ENCODE data around the gene SRCAP. TPM values are rescaled to one million over a fixed set of nuclear protein-coding genes. Genes with fewer than 3 reads are reported as not detected.
"Not testable (repeated sequence)": the region's sequence is repeated elsewhere in the genome, so short reads cannot be mapped to it uniquely, and the experiment has no call there.

The SRCAP gene
- polyA plus RNA-seq, 1 experiment = 4.4 TPM

GRCh38 chr16:30700491-30700890, 1.5 kb downstream of the SRCAP start:
- ChIA-PET POLR2A (no interaction called here), CTCF (no interaction called here)
- peaks cover 27% of the 10 kb centered on the region for H3K36me3 ChIP-seq (ENCODE audit: control insufficient read depth, insufficient read depth, low read length)
- no peaks in the 10 kb centered on the region for H3K27me3 ChIP-seq (ENCODE audit: control insufficient read depth, insufficient read depth, low read length)
- no peak for DNase-seq (ENCODE audit: low read depth)
- TF ChIP-seq, protein P1, sequence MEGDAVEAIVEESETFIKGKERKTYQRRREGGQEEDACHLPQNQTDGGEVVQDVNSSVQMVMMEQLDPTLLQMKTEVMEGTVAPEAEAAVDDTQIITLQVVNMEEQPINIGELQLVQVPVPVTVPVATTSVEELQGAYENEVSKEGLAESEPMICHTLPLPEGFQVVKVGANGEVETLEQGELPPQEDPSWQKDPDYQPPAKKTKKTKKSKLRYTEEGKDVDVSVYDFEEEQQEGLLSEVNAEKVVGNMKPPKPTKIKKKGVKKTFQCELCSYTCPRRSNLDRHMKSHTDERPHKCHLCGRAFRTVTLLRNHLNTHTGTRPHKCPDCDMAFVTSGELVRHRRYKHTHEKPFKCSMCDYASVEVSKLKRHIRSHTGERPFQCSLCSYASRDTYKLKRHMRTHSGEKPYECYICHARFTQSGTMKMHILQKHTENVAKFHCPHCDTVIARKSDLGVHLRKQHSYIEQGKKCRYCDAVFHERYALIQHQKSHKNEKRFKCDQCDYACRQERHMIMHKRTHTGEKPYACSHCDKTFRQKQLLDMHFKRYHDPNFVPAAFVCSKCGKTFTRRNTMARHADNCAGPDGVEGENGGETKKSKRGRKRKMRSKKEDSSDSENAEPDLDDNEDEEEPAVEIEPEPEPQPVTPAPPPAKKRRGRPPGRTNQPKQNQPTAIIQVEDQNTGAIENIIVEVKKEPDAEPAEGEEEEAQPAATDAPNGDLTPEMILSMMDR (IDR thresholded peaks at IDR 0.05; ENCODE audit: insufficient read depth, low read depth, low read length) = no peak
- H3K4me3 ChIP-seq (ENCODE audit: low read depth, low read length) = no peak overlapping the region

- H3K4me3 ChIP-seq (ENCODE audit: low read depth, low read length) = no peak overlapping the region
- DNase-seq (ENCODE audit: low read depth) = no peak
- ChIA-PET POLR2A (no interaction called here), CTCF (no interaction called here)
- H3K36me3 ChIP-seq (ENCODE audit: control insufficient read depth, insufficient read depth, low read length) = peaks cover 28% of the 10 kb centered on the region
- TF ChIP-seq, protein P1 (IDR thresholded peaks at IDR 0.05; ENCODE audit: insufficient read depth, low read depth, low read length) = no peak
- no peaks in the 10 kb centered on the region for H3K27me3 ChIP-seq (ENCODE audit: control insufficient read depth, insufficient read depth, low read length)
Measured at GRCh38 chr16:30700971-30701370, 2.0 kb downstream of the SRCAP start.

DNA sequence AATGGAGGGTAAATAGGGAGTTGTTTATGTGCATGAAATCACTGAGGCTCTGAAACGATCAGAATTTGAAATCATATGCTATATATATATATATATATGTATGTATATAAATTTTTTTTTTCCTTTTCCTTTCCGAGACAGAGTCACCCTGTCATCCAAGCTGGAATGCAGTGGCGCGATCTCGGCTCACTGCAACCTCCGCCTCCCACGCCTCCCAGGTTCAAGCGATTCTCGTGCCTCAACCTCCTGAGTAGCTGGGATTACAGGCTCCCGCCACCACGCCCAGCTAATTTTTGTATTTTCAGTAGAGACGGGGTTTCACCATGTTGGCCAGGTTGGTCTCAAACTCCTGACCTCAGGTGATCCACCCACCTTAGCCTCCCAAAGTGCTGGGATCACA, 4.1 kb downstream of the SRCAP start:
- CTCF ChIA-PET; DNase-seq (ENCODE audit: low read depth); H3K27me3 ChIP-seq (ENCODE audit: control insufficient read depth, insufficient read depth, low read length); H3K4me3 ChIP-seq (ENCODE audit: low read depth, low read length); POLR2A ChIA-PET: not testable (repeated sequence)
- H3K36me3 ChIP-seq (ENCODE audit: control insufficient read depth, insufficient read depth, low read length) = peaks cover 39% of the 10 kb centered on the region

GRCh38 chr16:30703971-30704370, 5.0 kb downstream of the SRCAP start:
- no peaks in the 10 kb centered on the region for H3K27me3 ChIP-seq (ENCODE audit: control insufficient read depth, insufficient read depth, low read length)
- H3K36me3 ChIP-seq (ENCODE audit: control insufficient read depth, insufficient read depth, low read length) = peaks cover 43% of the 10 kb centered on the region
- POLR2A ChIA-PET = no interaction called here
- H3K4me3 ChIP-seq (ENCODE audit: low read depth, low read length) = no peak overlapping the region
- TF ChIP-seq, protein P1 (IDR thresholded peaks at IDR 0.05; ENCODE audit: insufficient read depth, low read depth, low read length) = no peak
- no peak for DNase-seq (ENCODE audit: low read depth)
- CTCF ChIA-PET = no interaction called here

- ChIA-PET POLR2A (no interaction called here), CTCF (interaction anchor here (0.8 to 1.4 kb wide), 2 partner anchors 10 to 12 kb away, joined by 4 to 9 read pairs; no protein-coding TSS in a partner anchor)
- no peak for DNase-seq (ENCODE audit: low read depth)
- TF ChIP-seq, protein P1 (IDR thresholded peaks at IDR 0.05; ENCODE audit: insufficient read depth, low read depth, low read length) = no peak
- Histone ChIP-seq H3K4me3 (ENCODE audit: low read depth, low read length) (no peak overlapping the region), H3K36me3 (ENCODE audit: control insufficient read depth, insufficient read depth, low read length) (peaks cover 56% of the 10 kb centered on the region), H3K27me3 (ENCODE audit: control insufficient read depth, insufficient read depth, low read length) (no peaks in the 10 kb centered on the region)
Measured at GRCh38 chr16:30706046-30706445, 7.1 kb downstream of the SRCAP start.

DNA sequence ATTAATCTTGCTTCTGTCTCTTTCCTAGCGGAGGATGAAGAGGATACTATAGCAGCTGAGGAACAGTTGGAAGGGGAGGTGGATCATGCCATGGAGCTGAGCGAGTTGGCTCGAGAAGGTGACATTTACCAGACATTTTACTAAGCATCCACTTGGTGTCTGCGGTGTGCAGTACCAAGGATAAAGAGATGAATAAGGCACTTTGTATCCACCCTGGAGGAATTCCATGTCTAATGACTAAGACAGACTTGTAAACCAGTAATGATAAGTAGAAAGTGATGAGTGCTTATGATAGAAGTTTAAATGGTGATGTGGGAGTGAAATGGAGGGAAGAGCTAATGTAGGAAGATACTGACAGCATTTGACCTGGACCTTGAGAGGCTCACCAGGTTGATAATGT, 12.0 kb downstream of the SRCAP start:
- POLR2A ChIA-PET = no interaction called here
- Histone ChIP-seq H3K36me3 (ENCODE audit: control insufficient read depth, insufficient read depth, low read length) (peaks cover 56% of the 10 kb centered on the region), H3K4me3 (ENCODE audit: low read depth, low read length) (no peak overlapping the region), H3K27me3 (ENCODE audit: control insufficient read depth, insufficient read depth, low read length) (no peaks in the 10 kb centered on the region)
- CTCF ChIA-PET = interaction anchor here (0.6 to 1.8 kb wide), 2 partner anchors 13 to 59 kb away, joined by 3 read pairs; no protein-coding TSS in a partner anchor
- TF ChIP-seq, protein P1 (IDR thresholded peaks at IDR 0.05; ENCODE audit: insufficient read depth, low read depth, low read length) = no peak
- no peak for DNase-seq (ENCODE audit: low read depth)
